Peyer's patch (tissue), 4 donors: ENCODE results near the gene CXCL17.

Experiments
- CTCF ChIP-seq, 6 experiments: fragments of 450-650 bp in 4 of 6; fragments of 200-600 bp in 2 of 6; sonication (generic) in 1 of 6; IDR thresholded peaks; one replicate each; pipeline ENCODE4 v1.5.1; 2017 to 2019; ENCODE audit warnings: antibody characterized with exemption in 6 of 6, mild to moderate bottlenecking in 3 of 6, moderate library complexity in 1 of 6
- POLR2A ChIP-seq, 2 donors: fragments of 450-650 bp; IDR thresholded peaks; one replicate each; pipeline ENCODE4 v1.5.1; 2017; ENCODE audit warnings: antibody characterized with exemption in 2 of 2, mild to moderate bottlenecking in 2 of 2, moderate library complexity in 2 of 2

- TF ChIP-seq CTCF (IDR thresholded peaks at IDR 0.05) (no peak), POLR2A (IDR thresholded peaks at IDR 0.05) (no peak)
Observed at GRCh38 chr19:42442833-42443232, at the start of gene CXCL17.
